Activated naive CD8-positive, alpha-beta T cell treated with anti-CD3 and anti-CD28 coated beads, Interleukin-2, amount 50 U/mL, for 16 hours (primary cell): ENCODE data around the gene NXT1.
A peak's percentile ranks its signal among the peaks of the same experiment; 100 is the strongest.

Source experiments
- DNase-seq: peaks from one replicate; pipeline ENCODE4 v3.0.0-alpha.2; 2020; ENCODE audit warnings: low read depth, low spot score

NXT1 gene

GRCh38 chr20:23360531-23360930 lies 9.9 kb downstream of the NXT1 start:
- no peak for DNase-seq

DNA sequence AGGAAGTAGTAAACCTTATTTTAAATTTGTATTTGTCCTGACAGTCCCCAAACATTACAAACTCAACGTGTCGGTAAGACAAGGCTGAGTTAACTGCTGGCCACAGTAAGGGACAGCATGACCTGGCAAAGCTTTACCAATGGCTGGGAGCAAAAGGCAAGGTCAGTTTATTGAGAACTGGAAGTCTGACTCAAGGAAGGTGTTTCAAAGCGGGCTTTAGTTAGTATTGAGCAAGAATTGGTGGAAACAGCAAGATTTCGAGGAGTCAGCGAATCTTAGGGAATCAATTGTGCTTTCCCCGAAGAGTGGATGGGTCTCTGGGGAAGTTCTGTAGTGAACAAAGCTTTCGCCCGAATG lies 10.5 kb downstream of the NXT1 start:
- no peak for DNase-seq

DNA sequence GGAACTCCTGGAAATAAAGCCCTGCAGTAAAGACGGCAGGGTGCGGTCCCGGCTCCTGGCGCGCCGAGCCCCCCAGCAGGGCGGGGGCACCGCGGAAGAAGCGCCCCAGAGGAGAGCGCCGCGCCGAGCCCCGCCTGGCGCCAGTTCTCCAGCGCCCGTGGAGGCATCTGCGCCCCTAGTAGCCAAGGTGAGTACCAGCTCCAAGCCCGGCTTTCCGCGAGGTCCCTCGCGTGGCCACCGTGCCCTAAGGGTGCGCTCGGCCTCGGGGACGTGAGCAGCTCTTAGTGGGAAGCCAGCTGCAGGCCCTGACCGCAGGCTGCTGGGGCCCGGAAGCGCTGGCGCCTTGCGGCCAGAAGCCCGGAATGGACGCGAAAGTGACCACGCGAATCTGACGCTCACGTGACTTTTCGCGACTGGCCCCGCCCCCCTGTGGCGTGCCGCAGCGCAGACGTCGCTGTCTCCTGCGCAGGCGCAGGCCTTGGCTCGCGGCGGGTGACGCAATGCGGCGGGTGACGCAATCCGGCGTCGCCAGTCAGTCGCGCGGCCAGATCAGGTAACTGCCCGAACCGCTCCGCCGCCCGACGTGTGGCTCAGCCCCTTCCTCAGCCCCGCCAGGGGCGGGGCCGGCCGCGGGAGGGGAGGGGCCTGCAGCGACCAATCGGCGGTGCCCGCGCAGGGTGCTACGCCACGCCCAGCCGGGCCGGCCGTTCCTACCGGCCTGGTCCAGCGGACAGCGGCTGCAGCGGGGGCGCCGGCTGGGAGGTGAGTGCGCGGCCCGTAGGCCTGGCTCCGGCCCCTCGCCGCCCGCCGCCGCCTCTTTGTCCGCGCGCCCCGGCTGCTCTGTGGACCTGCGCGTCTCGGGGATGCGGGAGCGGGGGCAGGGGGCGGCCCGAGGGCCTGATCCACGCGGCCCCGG lies 11.1 kb downstream of the NXT1 start, which contains the start of gene GZF1:
Gene GZF1 (plus strand): TSS at position 707 of the 916 bp plus-strand sequence. CDS start 2,202 bp downstream, outside the sequence.
- peak; percentile 95 for DNase-seq

DNA sequence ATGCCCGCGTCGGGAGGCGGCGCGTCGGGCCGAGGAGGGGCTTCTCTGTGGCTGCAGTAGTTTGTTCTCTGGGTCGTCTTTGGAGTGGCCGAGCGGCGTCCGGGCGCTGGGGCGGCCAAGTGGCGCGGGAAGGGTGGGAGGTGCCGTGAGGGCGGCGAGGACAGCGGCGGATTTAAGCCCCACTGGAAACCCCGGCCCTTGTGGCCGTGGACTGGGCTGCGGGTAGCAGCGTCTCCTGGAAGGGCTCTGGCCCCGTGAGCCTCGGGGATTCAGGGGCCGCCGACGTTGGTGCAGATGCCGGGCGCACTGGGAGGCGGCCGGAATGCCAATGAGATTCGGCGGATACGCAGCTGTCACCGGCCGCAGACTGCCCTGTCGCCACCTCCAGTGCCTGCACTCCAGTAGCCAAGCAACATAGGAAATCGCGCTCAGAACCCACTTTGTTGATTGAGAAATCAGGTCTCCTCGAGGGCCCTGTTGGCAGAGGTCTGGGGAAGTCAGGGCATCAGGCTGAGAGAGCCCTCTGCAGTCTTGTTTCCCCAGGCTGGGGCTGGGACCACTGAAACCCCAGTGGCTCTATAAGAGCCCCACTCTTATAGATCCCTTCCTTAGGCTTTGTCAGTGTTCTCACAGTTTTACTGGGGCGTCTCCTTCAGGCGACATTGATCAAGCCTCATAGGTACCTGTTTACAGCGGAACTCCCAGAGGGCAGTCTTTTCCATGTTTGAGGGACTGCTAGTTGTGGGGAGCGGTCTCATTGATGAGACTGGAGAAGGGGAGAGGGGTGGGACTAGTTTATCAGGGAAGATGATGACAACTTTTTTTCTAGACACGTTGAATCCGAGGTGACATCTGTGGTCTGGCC lies 12.0 kb downstream of the NXT1 start:
- DNase-seq = no peak

DNA sequence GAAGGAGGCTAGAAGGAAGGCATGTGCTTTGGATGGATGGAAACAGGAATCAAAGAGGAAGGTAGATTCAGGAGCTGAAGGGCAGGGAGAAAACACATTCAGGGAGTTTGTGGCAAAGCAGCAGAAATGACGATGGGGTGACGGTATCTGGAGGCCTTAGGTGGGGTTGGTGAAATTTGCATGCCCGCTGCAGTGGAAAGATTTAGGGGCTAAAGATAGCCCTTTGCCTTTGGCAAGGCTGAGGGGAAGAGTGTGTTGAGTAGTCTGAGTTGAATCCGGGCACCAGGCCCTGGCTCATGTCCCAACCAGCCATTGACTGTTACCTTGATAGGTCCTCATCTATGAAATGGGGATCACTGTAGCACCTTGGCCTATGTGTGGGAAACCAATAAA lies 12.7 kb downstream of the NXT1 start:
- DNase-seq = no peak

DNA sequence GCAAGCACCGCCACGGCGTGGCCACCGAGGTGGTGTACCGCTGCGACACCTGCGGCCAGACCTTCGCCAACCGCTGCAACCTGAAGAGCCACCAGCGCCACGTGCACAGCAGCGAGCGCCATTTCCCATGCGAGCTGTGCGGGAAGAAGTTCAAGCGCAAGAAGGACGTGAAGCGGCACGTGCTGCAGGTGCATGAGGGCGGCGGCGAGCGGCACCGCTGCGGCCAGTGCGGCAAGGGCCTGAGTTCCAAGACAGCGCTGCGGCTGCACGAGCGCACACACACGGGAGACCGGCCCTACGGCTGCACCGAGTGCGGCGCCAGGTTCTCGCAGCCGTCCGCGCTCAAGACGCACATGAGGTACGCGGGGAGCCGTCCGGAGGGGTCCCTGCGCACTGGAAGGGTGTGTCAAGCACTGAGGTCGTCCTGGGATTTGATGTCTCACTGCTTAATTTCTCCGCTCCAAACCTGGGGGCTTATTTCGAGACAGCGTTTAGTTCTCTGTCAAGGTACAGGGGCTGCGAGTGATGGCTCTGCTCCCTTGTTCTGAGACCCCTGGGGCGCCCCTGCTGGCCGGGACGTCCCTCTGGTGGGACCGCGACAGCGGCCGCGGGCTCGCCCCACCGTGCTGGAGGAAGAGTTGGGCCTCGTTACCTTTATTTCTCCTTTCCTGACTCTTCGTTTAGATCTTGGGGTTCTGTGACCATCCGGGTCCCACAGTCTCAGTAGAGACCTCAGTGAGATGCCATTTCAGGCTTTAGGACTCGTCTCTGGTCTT lies 15.0 kb downstream of the NXT1 start:
- DNase-seq = no peak

DNA sequence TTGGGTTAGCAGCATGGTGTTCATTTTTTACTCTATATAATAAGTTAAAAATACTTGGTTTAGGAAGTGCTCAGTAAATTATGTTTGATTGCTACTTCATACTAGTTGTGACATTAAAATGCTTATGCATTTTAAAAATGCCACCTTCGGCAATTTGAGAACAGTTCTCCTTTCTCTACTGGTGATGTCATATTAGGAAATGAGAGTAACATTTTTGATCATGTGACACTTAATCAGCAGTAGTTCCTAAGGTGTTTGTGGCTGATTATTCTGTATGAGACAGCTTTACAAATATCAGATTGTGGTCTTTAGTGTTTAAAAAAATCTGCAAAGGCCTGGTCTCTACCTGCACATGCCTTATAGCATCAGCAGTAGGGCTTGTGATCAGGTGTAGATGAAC lies 15.8 kb downstream of the NXT1 start:
- DNase-seq = no peak

- no peak for DNase-seq
Observed at GRCh38 chr20:23367770-23368169, 17.2 kb downstream of the NXT1 start.

DNA sequence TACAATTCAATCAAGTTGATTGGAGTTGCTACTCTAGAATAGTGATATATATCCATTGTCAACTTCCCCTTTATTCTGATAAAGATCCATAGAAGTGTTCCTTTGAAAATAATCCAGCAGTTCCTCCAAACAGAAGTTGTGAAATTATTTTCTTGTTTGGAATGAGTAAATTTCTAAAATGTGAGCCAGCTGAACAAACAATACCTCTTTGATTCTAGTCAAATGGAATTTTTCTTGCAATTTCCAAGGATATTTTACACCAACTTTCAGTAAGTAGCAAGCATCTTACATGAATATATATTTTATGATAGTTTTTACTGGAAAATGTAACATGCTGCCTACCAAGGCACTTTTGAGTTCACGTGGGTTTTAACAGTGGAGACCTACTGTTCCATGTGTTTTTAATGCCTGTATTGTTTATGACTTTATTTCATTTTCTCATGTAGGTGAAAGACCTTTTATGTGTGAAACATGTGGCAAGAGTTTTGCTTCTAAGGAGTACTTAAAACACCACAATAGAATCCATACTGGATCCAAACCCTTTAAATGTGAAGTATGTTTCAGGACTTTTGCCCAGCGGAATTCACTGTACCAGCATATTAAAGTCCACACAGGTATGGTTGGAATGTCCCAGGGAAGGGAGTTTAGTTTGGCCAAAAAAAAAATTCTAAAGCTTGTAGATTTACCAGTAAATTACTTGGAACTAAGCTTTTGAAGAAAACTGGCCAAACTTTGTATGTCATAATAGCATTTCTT lies 17.9 kb downstream of the NXT1 start:
- DNase-seq = no peak

GRCh38 chr20:23369072-23369823 lies 18.7 kb downstream of the NXT1 start:
- DNase-seq = no peak

DNA sequence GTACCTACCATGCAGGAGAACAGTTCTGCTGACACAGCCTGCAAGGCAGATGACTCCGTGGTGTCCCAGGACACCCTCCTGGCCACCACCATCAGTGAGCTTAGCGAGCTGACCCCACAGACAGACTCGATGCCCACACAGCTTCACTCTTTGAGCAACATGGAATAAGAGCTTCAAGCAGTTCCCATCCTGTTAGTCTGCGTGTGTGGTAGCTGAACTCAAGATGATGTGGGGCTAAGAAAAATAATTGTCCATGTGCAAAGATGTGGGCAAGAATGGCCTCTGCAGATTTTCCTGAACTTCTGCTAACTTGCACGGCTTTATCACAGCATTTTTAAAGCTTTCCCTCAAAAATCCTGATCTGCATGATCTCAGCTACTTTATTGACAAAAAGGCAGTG lies 19.7 kb downstream of the NXT1 start:
- no peak for DNase-seq

DNA sequence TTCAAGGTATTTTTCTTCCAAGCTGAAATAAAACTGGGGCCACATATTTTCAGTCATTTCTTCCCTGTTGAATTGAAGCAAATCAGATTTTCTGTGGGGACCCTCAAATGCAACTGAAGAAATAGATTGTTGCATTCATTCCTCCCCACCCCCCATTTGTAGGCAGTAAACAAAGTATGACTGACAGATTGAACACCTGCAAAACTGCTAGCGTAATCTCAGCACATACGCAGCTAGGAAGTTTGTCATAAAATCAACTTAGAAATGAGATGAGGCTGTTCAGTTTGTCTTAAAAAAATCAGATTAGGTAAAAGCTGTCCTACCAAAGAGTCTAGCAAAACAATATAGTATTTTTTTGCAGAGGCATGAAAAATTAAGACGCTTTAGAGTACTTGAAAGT lies 20.3 kb downstream of the NXT1 start:
- DNase-seq = no peak

GRCh38 chr20:23371496-23371895 lies 20.9 kb downstream of the NXT1 start:
- DNase-seq = no peak

- DNase-seq = no peak
Observed at GRCh38 chr20:23374441-23374840, 23.9 kb downstream of the NXT1 start.

DNA sequence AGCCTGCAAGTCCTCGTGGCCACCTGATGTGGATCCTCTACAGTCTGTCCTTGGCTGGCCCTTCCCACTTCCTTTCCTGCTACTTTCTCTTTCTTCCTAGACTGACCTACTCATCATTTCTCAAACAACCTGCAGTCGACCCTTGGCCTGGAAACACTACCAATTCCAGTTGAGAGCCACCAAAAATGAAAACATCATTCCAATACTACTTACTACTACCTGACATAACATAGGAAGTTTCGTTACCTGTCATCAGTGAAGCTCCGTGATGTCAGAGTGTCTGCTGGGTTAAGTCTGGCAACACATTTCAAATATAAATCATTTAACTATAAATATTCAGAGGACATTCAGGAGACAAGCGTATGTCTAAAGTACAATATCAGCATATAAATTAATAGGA lies 25.2 kb downstream of the NXT1 start:
- DNase-seq = no peak

DNA sequence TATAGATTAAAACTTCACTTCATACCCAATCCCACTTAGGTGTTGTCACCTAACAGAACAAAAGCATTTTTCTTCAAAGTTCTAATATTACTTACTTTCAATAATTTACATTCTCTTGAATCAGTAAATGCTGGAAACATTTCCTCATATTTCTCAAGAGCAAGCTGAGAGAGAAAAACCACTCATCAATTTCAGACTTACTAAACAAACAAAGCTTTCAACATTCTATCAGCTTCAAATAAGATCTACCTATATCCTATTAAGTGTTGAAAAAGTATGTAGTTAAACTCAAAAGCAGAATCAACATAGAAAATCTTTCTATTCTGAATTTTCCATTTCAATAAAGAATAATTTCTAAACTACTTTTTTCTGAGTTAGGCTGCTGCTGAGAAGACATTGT lies 29.2 kb downstream of the NXT1 start:
- no peak for DNase-seq

- no peak for DNase-seq
Observed at GRCh38 chr20:23381876-23382275, 31.3 kb downstream of the NXT1 start.

- no peak for DNase-seq
Observed at GRCh38 chr20:23386304-23387117, 35.9 kb downstream of the NXT1 start.

DNA sequence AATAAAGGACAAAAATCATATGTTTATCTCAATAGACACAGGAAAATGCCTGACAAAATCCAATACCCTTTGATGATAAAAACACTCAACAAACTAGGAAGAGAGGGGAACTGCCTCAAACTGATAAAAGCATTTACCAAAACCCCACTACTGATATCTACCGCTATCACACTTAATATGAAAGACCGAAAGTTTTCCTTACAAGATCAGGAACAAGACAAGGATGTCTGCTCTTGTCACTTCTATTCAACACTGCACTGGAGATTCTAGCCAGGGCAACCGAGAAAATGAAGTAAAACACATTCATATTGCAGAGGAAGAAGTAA lies 36.5 kb downstream of the NXT1 start:
- DNase-seq = no peak
